PFSK-1 (cell line): ENCODE results near the gene RERG.

Experiments used
- FOXP2 ChIP-seq: optimal IDR thresholded peaks from 2 replicates; pipeline ENCODE3; 2011; ENCODE audit warnings: borderline replicate concordance, control low read depth, inconsistent platforms; ENCODE audit not compliant: insufficient read depth; ENCODE audit errors: extremely low read length, extremely low read depth
- POLR2AphosphoS5 ChIP-seq: IDR thresholded peaks from 2 replicates; pipeline ENCODE4 v1.6.1; 2012; ENCODE audit warnings: low read depth, mild to moderate bottlenecking, control low read depth, low read length, moderate library complexity
- REST ChIP-seq, 2 experiments: IDR thresholded peaks; 2 replicates each; pipeline versions ENCODE4 v1.6.1 to v1.8.0; 2011 to 2012; ENCODE audit warnings: low read depth in 2 of 2, low read length in 2 of 2, control low read depth in 1 of 2, inconsistent platforms in 1 of 2, mild to moderate bottlenecking in 1 of 2, moderate library complexity in 1 of 2; ENCODE audit not compliant: insufficient read depth in 1 of 2
- SIN3A ChIP-seq: IDR thresholded peaks from 2 replicates; pipeline ENCODE4 v1.6.1; 2012; ENCODE audit warnings: mild to moderate bottlenecking, low read length, moderate library complexity, borderline replicate concordance; ENCODE audit not compliant: insufficient read depth
- TAF1 ChIP-seq: IDR thresholded peaks from 2 replicates; pipeline ENCODE4 v1.6.1; 2012; ENCODE audit warnings: low read length, control low read depth, borderline replicate concordance; ENCODE audit not compliant: insufficient read depth

RERG gene

DNA sequence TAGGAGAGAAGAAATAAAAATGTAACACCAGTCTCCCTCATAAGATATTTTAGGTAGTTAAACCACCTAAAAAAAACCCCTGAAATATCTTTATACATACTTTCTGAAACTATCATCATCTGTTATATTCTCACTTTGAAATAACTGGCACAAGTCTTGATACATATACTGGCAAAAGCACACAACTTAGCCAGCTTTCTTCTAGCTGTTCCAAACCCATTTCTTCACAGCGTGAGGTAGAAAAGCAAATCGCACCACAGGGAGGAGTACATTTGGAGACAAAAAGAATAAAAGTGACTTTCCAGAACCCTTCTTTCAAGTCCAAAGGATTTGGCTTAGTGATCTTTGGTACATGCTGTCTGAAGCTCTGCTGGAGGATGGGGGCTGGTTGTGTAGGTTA is 78.5 kb downstream of the RERG start:
- TF ChIP-seq FOXP2, result no peak
- no peak for TF ChIP-seq POLR2AphosphoS5
- no peak for TF ChIP-seq TAF1
- TF ChIP-seq SIN3A, result no peak
- no peak for TF ChIP-seq REST (IDR thresholded peaks at IDR 0.05; ENCODE audit: insufficient read depth in 1 of 2, low read depth in 2 of 2, low read length in 2 of 2)

GRCh38 chr12:15131431-15131830 is 89.8 kb downstream of the RERG start:
- TF ChIP-seq REST (IDR thresholded peaks at IDR 0.05; ENCODE audit: insufficient read depth in 1 of 2, low read depth in 2 of 2, low read length in 2 of 2), result no peak
- no peak for TF ChIP-seq POLR2AphosphoS5
- no peak for TF ChIP-seq SIN3A
- no peak for TF ChIP-seq FOXP2
- TF ChIP-seq TAF1, result no peak

GRCh38 chr12:15130541-15130940 is 90.7 kb downstream of the RERG start:
- TF ChIP-seq REST (IDR thresholded peaks at IDR 0.05; ENCODE audit: insufficient read depth in 1 of 2, low read depth in 2 of 2, low read length in 2 of 2) (no peak), FOXP2 (no peak), POLR2AphosphoS5 (no peak), SIN3A (no peak), TAF1 (no peak)

GRCh38 chr12:15123401-15123800 is 97.8 kb downstream of the RERG start:
- TF ChIP-seq TAF1 (no peak), POLR2AphosphoS5 (no peak), FOXP2 (no peak), SIN3A (no peak), REST (IDR thresholded peaks at IDR 0.05; ENCODE audit: insufficient read depth in 1 of 2, low read depth in 2 of 2, low read length in 2 of 2) (no peak)

DNA sequence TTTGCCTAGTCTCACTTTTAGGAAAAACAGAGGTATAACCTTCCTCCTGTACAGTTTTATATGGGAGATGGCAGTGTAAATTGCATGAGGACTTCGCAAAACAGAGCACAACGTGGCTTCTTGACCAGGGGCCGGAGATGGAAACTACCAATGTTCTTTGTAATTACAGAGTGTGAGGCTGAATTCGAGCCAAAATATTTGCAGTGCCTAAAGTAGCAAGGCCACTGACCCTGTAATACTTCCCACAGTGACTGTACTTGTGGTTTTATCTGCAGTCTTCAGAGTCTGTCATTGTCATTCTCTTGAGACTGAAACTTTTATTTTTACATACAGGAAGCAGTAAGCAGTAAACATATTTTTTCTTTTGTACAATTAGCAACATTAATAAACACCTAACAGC is 98.9 kb downstream of the RERG start:
- no peak for TF ChIP-seq FOXP2

GRCh38 chr12:15118955-15119354 is 102.3 kb downstream of the RERG start:
- TF ChIP-seq REST (IDR thresholded peaks at IDR 0.05; ENCODE audit: insufficient read depth in 1 of 2, low read depth in 2 of 2, low read length in 2 of 2) (no peak), POLR2AphosphoS5 (no peak), SIN3A (no peak), FOXP2 (no peak), TAF1 (no peak)
